ENCODE results near the gene ATXN10. TPM values are rescaled to one million over a fixed set of nuclear protein-coding genes. Genes with fewer than 3 reads are reported as not detected.

The ATXN10 gene
- total and polyA plus RNA-seq, 2 donors (not counting 1 experiment from before 2014, with no cell fraction given), result 164 to 350 TPM

GRCh38 chr22:45631841-45632238 lies 39.8 kb upstream of the ATXN10 start:
- H3K79me2 ChIP-seq (ENCODE audit: control insufficient read depth, insufficient read depth, low read length), result no peaks in the 10 kb centered on the region
- no peak overlapping the region for H3K4me2 ChIP-seq (ENCODE audit: extremely low read depth, insufficient read depth, low read length)
- H3K27ac ChIP-seq (ENCODE audit: insufficient read depth, low read length), result no peak overlapping the region
- no peaks in the 10 kb centered on the region for H4K20me1 ChIP-seq (ENCODE audit: control insufficient read depth, extremely low read depth, insufficient read depth, low read length)
- H3K9me3 ChIP-seq (ENCODE audit: control insufficient read depth, insufficient read depth, low read depth, low read length), result no peaks in the 10 kb centered on the region
- H3K4me3 ChIP-seq (replicated peaks in 1 of 4; ENCODE audit: control extremely low read depth in 1 of 4, insufficient read depth in 1 of 4, low read depth in 3 of 4, low read length in 4 of 4), result no peak overlapping the region
- TF ChIP-seq, protein P1, sequence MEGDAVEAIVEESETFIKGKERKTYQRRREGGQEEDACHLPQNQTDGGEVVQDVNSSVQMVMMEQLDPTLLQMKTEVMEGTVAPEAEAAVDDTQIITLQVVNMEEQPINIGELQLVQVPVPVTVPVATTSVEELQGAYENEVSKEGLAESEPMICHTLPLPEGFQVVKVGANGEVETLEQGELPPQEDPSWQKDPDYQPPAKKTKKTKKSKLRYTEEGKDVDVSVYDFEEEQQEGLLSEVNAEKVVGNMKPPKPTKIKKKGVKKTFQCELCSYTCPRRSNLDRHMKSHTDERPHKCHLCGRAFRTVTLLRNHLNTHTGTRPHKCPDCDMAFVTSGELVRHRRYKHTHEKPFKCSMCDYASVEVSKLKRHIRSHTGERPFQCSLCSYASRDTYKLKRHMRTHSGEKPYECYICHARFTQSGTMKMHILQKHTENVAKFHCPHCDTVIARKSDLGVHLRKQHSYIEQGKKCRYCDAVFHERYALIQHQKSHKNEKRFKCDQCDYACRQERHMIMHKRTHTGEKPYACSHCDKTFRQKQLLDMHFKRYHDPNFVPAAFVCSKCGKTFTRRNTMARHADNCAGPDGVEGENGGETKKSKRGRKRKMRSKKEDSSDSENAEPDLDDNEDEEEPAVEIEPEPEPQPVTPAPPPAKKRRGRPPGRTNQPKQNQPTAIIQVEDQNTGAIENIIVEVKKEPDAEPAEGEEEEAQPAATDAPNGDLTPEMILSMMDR (conservative IDR thresholded peaks at IDR 0.05 in 1 of 2, IDR thresholded peaks at IDR 0.05 in 1 of 2; ENCODE audit: low read depth in 1 of 2, low read length in 2 of 2), result no peak
- no peak for TF ChIP-seq EZH2 (IDR thresholded peaks at IDR 0.05; ENCODE audit: low read length, missing control alignments)
- no peaks in the 10 kb centered on the region for H3K36me3 ChIP-seq (ENCODE audit: control insufficient read depth, insufficient read depth, low read length)
- no peaks in the 10 kb centered on the region for H3K4me1 ChIP-seq (ENCODE audit: control insufficient read depth, extremely low read depth, insufficient read depth, low read length)
- DNase-seq (ENCODE audit: low read depth in 2 of 2), result no peak
- no peak overlapping the region for H3K9ac ChIP-seq (ENCODE audit: insufficient read depth, low read length)
- no peak overlapping the region for H2AFZ ChIP-seq (ENCODE audit: low read length)
- peaks cover 17% of the 10 kb centered on the region for H3K27me3 ChIP-seq (ENCODE audit: control insufficient read depth, insufficient read depth, low read length)

DNA sequence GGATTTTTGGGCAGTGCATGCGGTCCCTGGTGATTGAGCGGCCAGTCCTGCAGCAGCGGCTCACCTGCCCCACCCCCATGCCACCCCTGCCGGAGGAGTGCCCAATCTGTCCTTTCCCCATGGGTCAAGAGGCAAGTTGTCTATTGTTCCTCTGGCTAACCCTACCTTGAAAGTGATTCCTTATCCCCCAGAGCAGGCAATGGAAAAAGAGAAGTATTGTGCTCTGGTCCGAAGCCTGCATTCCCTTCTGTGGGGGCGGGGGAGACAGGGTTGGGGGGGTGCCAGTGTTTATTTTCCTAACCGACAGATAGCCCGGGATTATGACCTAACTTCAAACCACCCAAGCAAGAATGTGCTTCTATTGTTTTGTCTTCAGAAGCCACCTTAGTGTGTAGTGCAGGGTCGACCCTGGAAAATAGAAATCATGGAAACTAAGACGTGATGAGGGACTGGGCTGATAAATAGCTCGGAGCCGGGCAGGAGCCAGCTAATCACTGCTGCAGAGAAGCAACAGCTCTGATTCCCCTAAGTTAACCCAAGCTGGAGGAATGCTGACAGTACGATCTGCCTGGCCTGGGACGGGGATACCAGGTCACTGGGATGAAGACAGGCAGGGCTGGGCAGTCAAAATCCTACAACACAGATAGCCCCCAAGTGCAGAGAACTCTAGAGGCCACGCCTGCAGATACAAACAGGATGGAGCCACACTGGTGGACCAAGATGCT lies 38.7 kb upstream of the ATXN10 start:
- no peak overlapping the region for H2AFZ ChIP-seq (ENCODE audit: low read length)
- no peaks in the 10 kb centered on the region for H3K4me1 ChIP-seq (ENCODE audit: control insufficient read depth, extremely low read depth, insufficient read depth, low read length)
- no peak overlapping the region for H3K4me2 ChIP-seq (ENCODE audit: extremely low read depth, insufficient read depth, low read length)
- no peak overlapping the region for H3K4me3 ChIP-seq (replicated peaks in 1 of 4; ENCODE audit: control extremely low read depth in 1 of 4, insufficient read depth in 1 of 4, low read depth in 3 of 4, low read length in 4 of 4)
- no peak overlapping the region for H3K9ac ChIP-seq (ENCODE audit: insufficient read depth, low read length)
- H3K9me3 ChIP-seq (ENCODE audit: control insufficient read depth, insufficient read depth, low read depth, low read length), result no peaks in the 10 kb centered on the region
- no peaks in the 10 kb centered on the region for H4K20me1 ChIP-seq (ENCODE audit: control insufficient read depth, extremely low read depth, insufficient read depth, low read length)
- no peak overlapping the region for H3K27ac ChIP-seq (ENCODE audit: insufficient read depth, low read length)
- no peaks in the 10 kb centered on the region for H3K79me2 ChIP-seq (ENCODE audit: control insufficient read depth, insufficient read depth, low read length)
- peak in 1 of 2 donors; percentile 72 for DNase-seq (ENCODE audit: low read depth in 2 of 2)
- TF ChIP-seq EZH2 (IDR thresholded peaks at IDR 0.05; ENCODE audit: low read length, missing control alignments), result no peak
- TF ChIP-seq, protein P1 (conservative IDR thresholded peaks at IDR 0.05 in 1 of 2, IDR thresholded peaks at IDR 0.05 in 1 of 2; ENCODE audit: low read depth in 1 of 2, low read length in 2 of 2), result no peak
- H3K27me3 ChIP-seq (ENCODE audit: control insufficient read depth, insufficient read depth, low read length), result peaks cover 18% of the 10 kb centered on the region
- no peaks in the 10 kb centered on the region for H3K36me3 ChIP-seq (ENCODE audit: control insufficient read depth, insufficient read depth, low read length)

DNA sequence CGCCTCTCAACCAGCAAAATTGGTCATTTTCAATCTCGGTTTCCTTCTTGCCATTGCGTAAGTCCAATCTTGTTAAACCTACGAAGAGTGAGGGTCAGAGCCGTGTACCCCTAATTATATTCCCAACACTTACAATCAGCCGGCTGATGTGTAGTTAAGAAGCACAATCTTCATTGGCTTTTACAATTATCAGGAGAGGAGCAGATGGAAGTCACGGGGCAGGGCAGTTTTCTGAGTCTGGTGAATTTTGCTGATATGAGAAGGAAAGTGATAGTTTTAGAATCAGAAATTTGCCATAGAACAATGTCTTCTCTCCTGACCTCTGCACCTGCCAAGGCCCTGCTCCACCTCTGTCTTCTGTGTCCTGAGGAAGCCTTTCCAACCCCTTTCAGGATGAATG lies 35.0 kb upstream of the ATXN10 start:
- Histone ChIP-seq H3K9me3 (ENCODE audit: control insufficient read depth, insufficient read depth, low read depth, low read length) (no peaks in the 10 kb centered on the region), H3K27ac (ENCODE audit: insufficient read depth, low read length) (no peak overlapping the region), H3K79me2 (ENCODE audit: control insufficient read depth, insufficient read depth, low read length) (no peaks in the 10 kb centered on the region), H2AFZ (ENCODE audit: low read length) (no peak overlapping the region), H4K20me1 (ENCODE audit: control insufficient read depth, extremely low read depth, insufficient read depth, low read length) (no peaks in the 10 kb centered on the region), H3K4me3 (replicated peaks in 1 of 4; ENCODE audit: control extremely low read depth in 1 of 4, insufficient read depth in 1 of 4, low read depth in 3 of 4, low read length in 4 of 4) (no peak overlapping the region), H3K4me1 (ENCODE audit: control insufficient read depth, extremely low read depth, insufficient read depth, low read length) (peaks cover 2% of the 10 kb centered on the region), H3K4me2 (ENCODE audit: extremely low read depth, insufficient read depth, low read length) (no peak overlapping the region), H3K36me3 (ENCODE audit: control insufficient read depth, insufficient read depth, low read length) (no peaks in the 10 kb centered on the region), H3K9ac (ENCODE audit: insufficient read depth, low read length) (no peak overlapping the region), H3K27me3 (ENCODE audit: control insufficient read depth, insufficient read depth, low read length) (peaks cover 18% of the 10 kb centered on the region)
- TF ChIP-seq, protein P1 (conservative IDR thresholded peaks at IDR 0.05 in 1 of 2, IDR thresholded peaks at IDR 0.05 in 1 of 2; ENCODE audit: low read depth in 1 of 2, low read length in 2 of 2), result no peak
- TF ChIP-seq EZH2 (IDR thresholded peaks at IDR 0.05; ENCODE audit: low read length, missing control alignments), result no peak
- no peak for DNase-seq (ENCODE audit: low read depth in 2 of 2)

Measured in fibroblast of lung (primary cell).